ENCODE measurements around the gene AIPL1. TPM values are rescaled to one million over a fixed set of nuclear protein-coding genes. Genes with fewer than 3 reads are reported as not detected.

AIPL1 gene
- total RNA-seq, 2 experiments from 2014 or later, result not detected

DNA sequence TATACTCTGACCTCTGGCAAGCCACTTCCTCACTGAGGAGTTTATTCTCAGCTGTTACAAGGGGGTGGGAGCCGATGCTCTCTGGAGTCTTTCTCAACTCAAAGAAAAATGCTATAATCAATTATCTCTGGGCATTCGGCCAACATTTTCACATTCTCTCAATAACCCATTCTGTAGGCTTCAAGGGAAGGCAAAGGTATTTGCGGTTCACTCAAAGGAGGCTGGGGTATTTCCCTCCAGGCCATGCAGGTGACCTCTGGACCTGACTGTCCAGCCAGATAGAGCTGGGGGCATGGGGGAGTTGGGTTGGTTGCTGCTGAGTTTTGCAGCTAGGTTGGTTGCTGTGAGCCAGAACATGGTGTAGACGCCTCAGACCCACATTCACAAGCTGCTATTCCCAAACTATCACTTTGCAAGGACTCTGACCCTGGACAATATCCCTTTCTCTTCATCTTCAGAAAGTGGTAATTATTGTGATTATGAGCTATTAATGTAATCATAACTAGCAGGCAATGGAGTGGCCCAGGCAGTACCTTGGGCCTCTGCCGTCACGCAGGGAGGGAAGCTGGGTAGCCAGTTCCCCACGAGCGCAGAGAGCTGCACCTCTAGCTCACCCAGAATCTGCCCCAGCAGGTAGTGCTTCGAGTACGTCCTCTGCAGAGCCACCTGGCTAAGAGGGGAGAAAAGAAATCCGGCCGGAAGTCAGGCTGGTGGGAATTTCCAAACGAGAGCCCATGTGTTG is 42.1 kb downstream of the AIPL1 start:
- POLR2A ChIA-PET, result no interaction called here
- Mint-ChIP-seq H3K4me1 (ENCODE audit: low read depth) (no peaks in the 10 kb centered on the region), H3K9me3 (ENCODE audit: insufficient read depth) (no peaks in the 10 kb centered on the region), H3K4me3 (no peak overlapping the region), H3K27ac (no peak overlapping the region), H3K27me3 (ENCODE audit: low read depth) (peaks cover 4% of the 10 kb centered on the region), H3K36me3 (ENCODE audit: low read depth) (no peaks in the 10 kb centered on the region)
- no peak for ATAC-seq
- no peak for DNase-seq
- CTCF ChIA-PET, result no interaction called here

GRCh38 chr17:6388416-6388815 is 46.5 kb downstream of the AIPL1 start:
- ChIA-PET CTCF (no interaction called here), POLR2A (no interaction called here)
- no peaks in the 10 kb centered on the region for H3K27me3 Mint-ChIP-seq (ENCODE audit: low read depth)
- H3K36me3 Mint-ChIP-seq (ENCODE audit: low read depth), result no peaks in the 10 kb centered on the region
- ATAC-seq, result no peak
- H3K9me3 Mint-ChIP-seq (ENCODE audit: insufficient read depth), result no peaks in the 10 kb centered on the region
- no peak overlapping the region for H3K27ac Mint-ChIP-seq
- no peak overlapping the region for H3K4me3 Mint-ChIP-seq
- no peak for DNase-seq
- no peaks in the 10 kb centered on the region for H3K4me1 Mint-ChIP-seq (ENCODE audit: low read depth)

- Mint-ChIP-seq H3K4me1 (ENCODE audit: low read depth) (no peaks in the 10 kb centered on the region), H3K9me3 (ENCODE audit: insufficient read depth) (no peaks in the 10 kb centered on the region), H3K27ac (no peak overlapping the region), H3K36me3 (ENCODE audit: low read depth) (no peaks in the 10 kb centered on the region), H3K27me3 (ENCODE audit: low read depth) (peaks cover 2% of the 10 kb centered on the region), H3K4me3 (no peak overlapping the region)
- ChIA-PET POLR2A (no interaction called here), CTCF (no interaction called here)
- no peak for DNase-seq
- ATAC-seq, result no peak
Observed at GRCh38 chr17:6387858-6388257, 47.1 kb downstream of the AIPL1 start.

DNA sequence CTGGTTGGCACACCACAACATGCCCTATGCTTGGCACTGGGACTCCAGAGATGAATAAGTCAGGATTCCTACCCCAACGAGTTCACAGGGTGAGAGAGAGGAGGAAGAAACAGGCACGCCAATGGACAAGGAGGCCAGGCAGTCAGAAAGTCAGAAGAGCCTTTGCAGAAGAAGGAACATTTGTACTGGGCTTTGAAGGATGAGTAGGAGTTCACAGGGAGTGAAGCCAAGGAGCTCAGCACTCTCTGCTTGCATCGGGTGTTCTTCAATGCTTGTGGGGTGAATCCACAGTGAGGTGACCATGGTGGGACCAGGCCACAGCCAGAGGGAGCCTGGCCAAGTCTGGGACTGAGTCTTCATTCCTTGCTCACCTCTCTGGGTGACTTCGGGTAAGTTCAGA is 47.5 kb downstream of the AIPL1 start:
- Mint-ChIP-seq H3K4me3 (no peak overlapping the region), H3K36me3 (ENCODE audit: low read depth) (no peaks in the 10 kb centered on the region), H3K9me3 (ENCODE audit: insufficient read depth) (no peaks in the 10 kb centered on the region), H3K4me1 (ENCODE audit: low read depth) (no peaks in the 10 kb centered on the region), H3K27me3 (ENCODE audit: low read depth) (peaks cover 2% of the 10 kb centered on the region), H3K27ac (no peak overlapping the region)
- ATAC-seq (no peak), DNase-seq (no peak)
- ChIA-PET POLR2A (no interaction called here), CTCF (no interaction called here)

DNA sequence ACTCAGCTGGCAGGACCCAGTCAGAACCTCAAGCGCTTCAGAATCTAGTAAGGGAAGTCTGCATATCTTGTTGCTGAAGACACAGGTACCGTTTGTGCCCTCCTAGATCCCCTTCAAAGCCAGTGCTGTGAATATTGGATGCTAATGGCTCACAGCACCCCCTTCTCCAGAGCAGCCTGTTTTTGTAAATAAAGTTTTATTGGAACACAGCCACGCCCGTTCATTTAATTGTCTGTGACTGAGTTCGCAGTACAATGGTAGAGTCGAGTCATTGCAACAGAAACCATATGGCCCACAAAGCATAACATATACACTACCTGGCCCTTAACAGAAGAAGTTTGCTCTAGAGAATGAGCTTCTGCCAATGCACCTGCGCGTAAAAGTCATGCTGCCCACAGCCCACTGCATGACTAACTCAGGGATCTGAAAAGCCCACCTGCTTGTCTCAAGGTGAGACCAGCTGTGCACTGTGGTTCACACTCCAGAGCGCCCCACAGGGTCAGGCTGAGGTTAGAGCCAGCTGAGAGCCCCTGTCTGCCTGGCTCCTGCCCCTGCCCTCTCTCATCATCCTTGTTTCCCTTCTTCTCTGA is 48.8 kb downstream of the AIPL1 start:
- CTCF ChIA-PET, result no interaction called here

DNA sequence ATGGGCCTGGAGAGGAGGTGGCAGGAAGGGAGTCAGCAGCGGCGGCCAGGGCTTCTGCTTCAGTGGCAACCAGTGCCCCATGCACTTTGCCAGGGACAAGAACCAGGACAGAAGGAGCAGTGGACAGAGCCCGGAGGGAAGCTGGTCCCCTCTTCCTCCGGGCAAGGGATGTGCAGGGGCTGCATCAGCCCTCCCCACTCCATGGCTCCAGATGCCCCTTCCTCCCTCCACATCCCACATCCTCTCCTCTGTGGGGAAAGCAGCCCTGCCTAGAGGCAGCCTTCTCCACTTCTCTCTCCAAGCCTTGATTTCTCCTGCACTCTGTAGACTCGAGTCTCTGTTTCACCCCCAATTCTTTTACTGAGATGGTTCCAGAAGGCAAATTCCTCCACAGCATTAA is 50.4 kb downstream of the AIPL1 start:
- no peak for ATAC-seq
- peaks cover 4% of the 10 kb centered on the region for H3K27me3 Mint-ChIP-seq (ENCODE audit: low read depth)
- DNase-seq, result no peak
- ChIA-PET POLR2A (no interaction called here), CTCF (no interaction called here)
- H3K4me3 Mint-ChIP-seq, result no peak overlapping the region
- H3K4me1 Mint-ChIP-seq (ENCODE audit: low read depth), result no peaks in the 10 kb centered on the region
- H3K36me3 Mint-ChIP-seq (ENCODE audit: low read depth), result no peaks in the 10 kb centered on the region
- H3K9me3 Mint-ChIP-seq (ENCODE audit: insufficient read depth), result no peaks in the 10 kb centered on the region
- no peak overlapping the region for H3K27ac Mint-ChIP-seq

More for the DNA sequence above, 48.8 kb downstream of the AIPL1 start:
- H3K36me3 Mint-ChIP-seq (ENCODE audit: low read depth), result no peaks in the 10 kb centered on the region
- H3K4me1 Mint-ChIP-seq (ENCODE audit: low read depth), result no peaks in the 10 kb centered on the region
- H3K27ac Mint-ChIP-seq, result no peak overlapping the region
- H3K4me3 Mint-ChIP-seq, result no peak overlapping the region
- H3K9me3 Mint-ChIP-seq (ENCODE audit: insufficient read depth), result no peaks in the 10 kb centered on the region
- POLR2A ChIA-PET, result no interaction called here
- DNase-seq (no peak), ATAC-seq (no peak)
- H3K27me3 Mint-ChIP-seq (ENCODE audit: low read depth), result peaks cover 2% of the 10 kb centered on the region

- Mint-ChIP-seq H3K4me1 (ENCODE audit: low read depth) (no peaks in the 10 kb centered on the region), H3K4me3 (no peak overlapping the region), H3K36me3 (ENCODE audit: low read depth) (no peaks in the 10 kb centered on the region), H3K27me3 (ENCODE audit: low read depth) (peaks cover 6% of the 10 kb centered on the region), H3K9me3 (ENCODE audit: insufficient read depth) (no peaks in the 10 kb centered on the region), H3K27ac (no peak overlapping the region)
- DNase-seq (no peak), ATAC-seq (no peak)
- CTCF ChIA-PET, result no interaction called here
- POLR2A ChIA-PET, result no interaction called here
Observed at GRCh38 chr17:6381526-6382465, 53.1 kb downstream of the AIPL1 start.

- no peaks in the 10 kb centered on the region for H3K36me3 Mint-ChIP-seq (ENCODE audit: low read depth)
- POLR2A ChIA-PET, result no interaction called here
- CTCF ChIA-PET, result no interaction called here
- H3K27ac Mint-ChIP-seq, result no peak overlapping the region
- ATAC-seq, result no peak
- H3K9me3 Mint-ChIP-seq (ENCODE audit: insufficient read depth), result no peaks in the 10 kb centered on the region
- no peak overlapping the region for H3K4me3 Mint-ChIP-seq
- no peak for DNase-seq
- peaks cover 6% of the 10 kb centered on the region for H3K27me3 Mint-ChIP-seq (ENCODE audit: low read depth)
- H3K4me1 Mint-ChIP-seq (ENCODE audit: low read depth), result no peaks in the 10 kb centered on the region
Observed at GRCh38 chr17:6380915-6381438, 53.9 kb downstream of the AIPL1 start.

DNA sequence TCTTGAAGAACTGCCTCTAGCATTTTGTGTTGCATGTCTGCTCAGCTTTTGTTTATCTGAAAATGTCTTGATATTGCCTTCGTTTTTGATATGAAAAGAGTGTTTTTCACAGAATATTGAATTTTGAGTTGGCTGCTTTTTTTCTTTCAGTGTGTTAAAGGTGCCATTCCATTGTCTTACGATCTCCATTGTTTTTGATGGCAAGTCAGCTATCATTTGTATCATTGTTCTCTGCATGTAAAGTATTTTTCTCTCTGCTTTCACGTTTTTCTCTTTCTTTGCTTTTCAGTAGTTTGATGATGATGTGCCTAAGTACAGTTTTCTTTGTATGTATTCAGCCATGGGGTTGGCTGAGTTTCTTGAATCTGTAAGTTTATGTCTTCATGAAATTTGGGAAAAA is 57.0 kb downstream of the AIPL1 start:
- Mint-ChIP-seq H3K4me1 (ENCODE audit: low read depth) (peaks cover 8% of the 10 kb centered on the region), H3K4me3 (no peak overlapping the region), H3K27ac (no peak overlapping the region), H3K9me3 (ENCODE audit: insufficient read depth) (no peaks in the 10 kb centered on the region), H3K36me3 (ENCODE audit: low read depth) (no peaks in the 10 kb centered on the region), H3K27me3 (ENCODE audit: low read depth) (peaks cover 12% of the 10 kb centered on the region)
- ChIA-PET CTCF (no interaction called here), POLR2A (no interaction called here)
- no peak for ATAC-seq
- DNase-seq, result no peak

- Mint-ChIP-seq H3K27me3 (ENCODE audit: low read depth) (peaks cover 16% of the 10 kb centered on the region), H3K4me1 (ENCODE audit: low read depth) (peaks cover 8% of the 10 kb centered on the region), H3K4me3 (no peak overlapping the region), H3K36me3 (ENCODE audit: low read depth) (no peaks in the 10 kb centered on the region), H3K9me3 (ENCODE audit: insufficient read depth) (no peaks in the 10 kb centered on the region), H3K27ac (no peak overlapping the region)
- DNase-seq (no peak), ATAC-seq (no peak)
- ChIA-PET CTCF (no interaction called here), POLR2A (interaction anchor here (0.6 kb wide), 1 partner anchor 1150 kb away, joined by 3 read pairs; no protein-coding TSS in a partner anchor)
Observed at GRCh38 chr17:6376931-6377361, 58.0 kb downstream of the AIPL1 start.

DNA sequence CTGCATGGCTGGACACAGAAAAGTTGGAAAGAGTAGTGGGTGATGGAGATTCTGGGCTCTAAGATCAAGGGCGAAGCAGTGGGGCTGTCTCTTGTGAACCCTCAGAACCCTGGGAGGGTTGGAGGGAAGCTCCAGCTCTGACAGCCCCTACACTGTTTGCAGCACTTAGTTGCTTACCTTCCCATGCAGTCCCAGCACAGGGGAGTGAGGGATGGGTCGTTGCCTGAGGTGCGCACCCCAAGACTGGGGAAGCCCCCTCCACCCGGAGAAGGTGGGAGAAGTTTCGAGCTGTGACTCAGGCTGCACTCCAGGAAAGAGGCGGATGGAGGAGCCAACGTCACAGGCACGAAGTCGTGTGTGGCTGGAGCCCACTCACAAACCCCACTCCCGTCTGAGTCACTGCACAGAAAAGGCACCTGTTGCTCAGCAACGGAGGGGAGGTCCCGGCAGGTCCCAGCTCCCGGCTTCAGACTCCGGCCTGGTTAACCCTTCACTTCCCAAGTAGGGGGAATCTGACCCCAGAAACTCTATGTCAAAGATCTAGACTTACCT is 60.1 kb downstream of the AIPL1 start:
- CTCF ChIA-PET, result no interaction called here
- H3K9me3 Mint-ChIP-seq (ENCODE audit: insufficient read depth), result no peaks in the 10 kb centered on the region
- ATAC-seq, result peak; percentile 36
- H3K27ac Mint-ChIP-seq, result no peak overlapping the region
- peak; percentile 40 for DNase-seq
- POLR2A ChIA-PET, result no interaction called here
- H3K36me3 Mint-ChIP-seq (ENCODE audit: low read depth), result no peaks in the 10 kb centered on the region
- no peak overlapping the region for H3K4me3 Mint-ChIP-seq
- H3K27me3 Mint-ChIP-seq (ENCODE audit: low read depth), result peaks cover 22% of the 10 kb centered on the region
- peaks cover 8% of the 10 kb centered on the region for H3K4me1 Mint-ChIP-seq (ENCODE audit: low read depth)

DNA sequence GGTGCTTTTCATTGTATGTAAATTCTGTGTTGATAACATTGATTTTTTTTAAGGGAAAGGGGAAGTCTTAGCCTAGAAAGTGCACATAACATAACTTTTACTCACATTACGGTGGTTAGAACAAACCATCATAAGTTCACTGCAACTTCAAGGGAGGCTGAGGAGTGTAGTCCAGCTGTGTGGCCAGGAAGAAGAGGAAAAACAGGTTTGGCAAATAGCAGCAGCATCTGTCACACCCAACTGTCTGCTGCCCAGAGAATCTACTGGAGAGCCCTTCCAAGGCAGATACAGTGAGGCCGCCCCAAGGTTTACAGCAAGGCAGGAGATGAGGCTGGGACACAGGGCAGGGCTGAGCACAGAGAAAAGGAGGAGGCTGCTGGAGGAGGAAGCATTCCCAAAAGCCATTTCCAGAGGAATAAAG is 60.6 kb downstream of the AIPL1 start:
- no peak for DNase-seq
- Mint-ChIP-seq H3K27ac (no peak overlapping the region), H3K9me3 (ENCODE audit: insufficient read depth) (no peaks in the 10 kb centered on the region), H3K4me1 (ENCODE audit: low read depth) (peaks cover 8% of the 10 kb centered on the region), H3K36me3 (ENCODE audit: low read depth) (no peaks in the 10 kb centered on the region), H3K27me3 (ENCODE audit: low read depth) (peaks cover 25% of the 10 kb centered on the region), H3K4me3 (no peak overlapping the region)
- ATAC-seq, result no peak
- POLR2A ChIA-PET, result no interaction called here
- CTCF ChIA-PET, result no interaction called here

Measured in activated CD8-positive, alpha-beta T cell treated with anti-CD3 and anti-CD28 coated beads, Interleukin-2, amount 10 ng/mL, durations not matched to agents 7 days and 5 days (primary cell).